Erythroblast (primary cell): ENCODE results near the gene PIWIL4.

Source experiments
- GATA1 ChIP-seq: IDR thresholded peaks from 2 replicates; pipeline ENCODE4 v1.6.1; 2011; ENCODE audit warnings: low read depth, mild to moderate bottlenecking, control low read depth, low read length, moderate library complexity
- POLR2A ChIP-seq: IDR thresholded peaks from 2 replicates; pipeline ENCODE4 v1.6.1; 2011; ENCODE audit warnings: mild to moderate bottlenecking, low read length

DNA sequence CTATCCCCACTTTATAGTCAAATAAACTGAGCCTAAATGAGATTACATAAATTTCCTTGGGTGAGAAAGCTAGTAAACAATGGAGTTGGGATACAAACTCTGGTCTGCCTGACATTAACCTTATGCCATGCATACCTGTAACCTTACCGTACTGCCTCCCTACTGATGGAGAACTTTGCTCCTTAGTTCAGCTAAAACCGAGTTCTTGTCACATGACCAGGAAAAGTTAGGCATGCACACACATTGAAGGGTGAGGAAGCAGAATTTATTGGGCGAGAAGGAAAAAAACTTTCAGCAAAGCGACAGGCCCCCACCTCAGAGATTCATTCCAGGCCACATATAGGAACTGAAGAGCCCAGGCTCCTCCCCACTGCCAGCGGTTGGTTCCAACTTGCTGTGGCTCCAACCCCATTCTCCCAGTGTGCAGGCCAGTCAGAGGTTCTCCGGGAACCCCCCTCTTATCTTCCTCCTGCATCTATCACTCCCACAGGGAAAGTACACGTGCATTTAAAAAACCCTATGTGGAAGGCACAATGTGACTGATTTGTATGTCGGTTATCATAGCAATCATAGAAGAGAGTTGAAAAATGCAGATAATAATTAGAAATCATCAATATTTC is 3.2 kb upstream of the PIWIL4 start:
- TF ChIP-seq POLR2A (no peak), GATA1 (no peak)
